Right lobe of liver (tissue), 6 donors: Measurements from ENCODE around the gene TMEM255B. TPM values are rescaled to one million over a fixed set of nuclear protein-coding genes. Genes with fewer than 3 reads are reported as not detected.
"Not testable (repeated sequence)": the region's sequence is repeated elsewhere in the genome, so short reads cannot be mapped to it uniquely, and the experiment has no call there.

Experiments
- ATAC-seq, 4 donors: fragments of 200-7000 bp; cut with Tn5 transposase; one replicate each; pipeline ENCODE4 v1.9.1; 2020; ENCODE audit warnings: mild to moderate bottlenecking in 4 of 4, moderate library complexity in 4 of 4
- DNase-seq, 3 donors: peaks; one replicate each; pipeline ENCODE4 v3.0.0-alpha.2; 2020
- H3K27ac ChIP-seq, 3 donors: fragments of 200-600 bp; one replicate each; pipeline ENCODE4 v1.8.0; 2022
- H3K27me3 ChIP-seq, 2 donors: fragments of 200-600 bp; one replicate each; pipeline ENCODE4 v1.8.0; 2022
- H3K36me3 ChIP-seq, 4 donors: fragments of 200-600 bp; sonication (generic) in 1 of 4; one replicate each; pipeline versions ENCODE4 v1.5.1 to v1.8.0; 2017 to 2022; ENCODE audit warnings: control low read depth in 1 of 4
- H3K4me1 ChIP-seq, 4 donors: fragments of 200-600 bp; sonication (generic) in 1 of 4; one replicate each; pipeline versions ENCODE4 v1.5.1 to v1.8.0; 2017 to 2022; ENCODE audit warnings: control low read depth in 1 of 4
- H3K4me3 ChIP-seq, 3 donors: fragments of 200-600 bp; one replicate each; pipeline ENCODE4 v1.8.0; 2022
- H3K9me3 ChIP-seq, 4 donors: fragments of 200-600 bp; sonication (generic) in 1 of 4; one replicate each; pipeline versions ENCODE4 v1.5.1 to v1.8.0; 2017 to 2022; ENCODE audit warnings: control low read depth in 1 of 4
- CTCF ChIP-seq, 4 donors: fragments of 200-600 bp in 3 of 4; fragments of 450-650 bp in 1 of 4; IDR thresholded peaks; one replicate each; pipeline versions ENCODE4 v1.5.1 to v1.8.0; 2016 to 2022; ENCODE audit warnings: antibody characterized with exemption in 4 of 4, mild to moderate bottlenecking in 2 of 4
- POLR2A ChIP-seq: fragments of 450-650 bp; IDR thresholded peaks from one replicate; pipeline ENCODE4 v1.6.1; 2017; ENCODE audit warnings: antibody characterized with exemption, mild to moderate bottlenecking
- WGBS: methylation state at CpG from one replicate; pipeline ENCODE4 v1.1.6; 2018; ENCODE audit warnings: low coverage, low lambda C conversion rate; ENCODE audit not compliant: insufficient coverage; ENCODE audit errors: missing lambda C conversion rate; 5-methylcytosine and 5-hydroxymethylcytosine counted together
- intact Hi-C, 2 donors: fragments of 100-400 bp; cut with DNase I; formaldehyde crosslinking; loops; one replicate each; pipeline versions ENCODE4 v1.11.2 to v1.14.1; 2022
- total RNA-seq, 6 experiments: library from RNA; depleted of rRNA in 2 of 6; stranded (reverse); fragments of >200 nt in 2 of 6; fragmentation: NEBNext Ultra II Directional in 3 of 6; extraction: Animal tissue kit (Norgen Biotek cat#: 25700) in 3 of 6; gene quantifications; one replicate each; pipeline versions ENCODE4 v1.1.0 to v1.2.4, GENCODE V29; 2016 to 2023
- donor health status: DM: no; HTN: yes; CAD: no.
- donor health status: DM: no; HTN: no; CAD: no.
- donor health status: DM: no; HTN: no; CAD: no.
- donor health status: DM: no; HTN: yes; CAD: no.
- donor health status: DM: no; HTN: yes; CAD: no.

The TMEM255B gene
- total RNA-seq, 6 experiments from 2014 or later, result 2.5 to 10.4 (median 6.2) TPM

GRCh38 chr13:113828282-113828825 lies 69.3 kb downstream of the TMEM255B start:
- DNase-seq, result no peak
- Histone ChIP-seq H3K36me3 (no peaks in the 10 kb centered on the region), H3K4me3 (no peak overlapping the region), H3K27me3 (no peaks in the 10 kb centered on the region), H3K27ac (no peak overlapping the region), H3K9me3 (no peaks in the 10 kb centered on the region), H3K4me1 (peaks cover 0 to 9% (median 0%) of the 10 kb centered on the region in 4 donors)
- TF ChIP-seq CTCF (IDR thresholded peaks at IDR 0.05), result no peak
- no peak for TF ChIP-seq POLR2A
- intact Hi-C loops, result no loop called here
- ATAC-seq, result no peak
- WGBS, result 89% methylated on average over 2 of the region's 20 CpGs

DNA sequence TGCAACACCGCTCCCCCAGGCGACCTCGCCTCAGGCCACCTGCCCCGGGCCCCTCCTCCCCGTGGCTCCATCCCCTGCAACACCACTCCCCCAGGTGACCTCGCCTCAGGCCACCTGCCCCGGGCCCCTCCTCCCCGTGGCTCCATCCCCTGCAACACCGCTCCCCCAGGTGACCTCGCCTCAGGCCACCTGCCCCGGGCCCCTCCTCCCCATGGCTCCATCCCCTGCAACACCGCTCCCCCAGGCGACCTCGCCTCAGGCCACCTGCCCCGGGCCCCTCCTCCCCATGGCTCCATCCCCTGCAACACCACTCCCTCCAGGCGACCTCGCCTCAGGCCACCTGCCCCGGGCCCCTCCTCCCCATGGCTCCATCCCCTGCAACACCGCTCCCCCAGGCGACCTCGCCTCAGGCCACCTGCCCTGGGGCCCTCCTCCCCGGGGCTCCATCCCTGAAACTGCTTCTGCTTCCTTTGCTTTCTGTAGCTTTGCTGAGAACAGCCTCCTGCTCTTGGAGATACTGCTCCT lies 71.5 kb downstream of the TMEM255B start:
- H3K27ac ChIP-seq, DNase-seq, H3K9me3 ChIP-seq, ATAC-seq, H3K36me3 ChIP-seq, H3K4me1 ChIP-seq, H3K27me3 ChIP-seq, intact Hi-C loops, H3K4me3 ChIP-seq: not testable (repeated sequence)
- 89% methylated on average over 13 of the region's 22 CpGs for WGBS

GRCh38 chr13:113831061-113831460 lies 72.0 kb downstream of the TMEM255B start:
- no peaks in the 10 kb centered on the region for H3K36me3 ChIP-seq
- DNase-seq (peak in 1 of 3 donors; percentile 50), ATAC-seq (no peak)
- H3K4me1 ChIP-seq, result peaks cover 0 to 9% (median 0%) of the 10 kb centered on the region in 4 donors
- intact Hi-C loops, result no loop called here
- no peak overlapping the region for H3K4me3 ChIP-seq
- H3K27me3 ChIP-seq, result no peaks in the 10 kb centered on the region
- WGBS, result 100% methylated on average over 1 of the region's 23 CpGs
- TF ChIP-seq POLR2A (no peak), CTCF (IDR thresholded peaks at IDR 0.05) (no peak)
- no peaks in the 10 kb centered on the region for H3K9me3 ChIP-seq
- H3K27ac ChIP-seq, result no peak overlapping the region

GRCh38 chr13:113832205-113832604 lies 73.2 kb downstream of the TMEM255B start:
- ATAC-seq (peak; percentile 85 to 97 (median 93)), DNase-seq (peak; percentile 91 to 93 (median 91))
- 53% methylated on average over 3 of the region's 19 CpGs for WGBS
- Histone ChIP-seq H3K36me3 (no peaks in the 10 kb centered on the region), H3K4me3 (no peak overlapping the region), H3K27me3 (no peaks in the 10 kb centered on the region), H3K9me3 (no peaks in the 10 kb centered on the region), H3K4me1 (peaks cover 0 to 13% (median 0%) of the 10 kb centered on the region in 4 donors), H3K27ac (peak overlapping the region in 2 of 3 donors; percentile 34 to 68)
- TF ChIP-seq CTCF (IDR thresholded peaks at IDR 0.05), result no peak
- no peak for TF ChIP-seq POLR2A
- intact Hi-C loops, result no loop called here

DNA sequence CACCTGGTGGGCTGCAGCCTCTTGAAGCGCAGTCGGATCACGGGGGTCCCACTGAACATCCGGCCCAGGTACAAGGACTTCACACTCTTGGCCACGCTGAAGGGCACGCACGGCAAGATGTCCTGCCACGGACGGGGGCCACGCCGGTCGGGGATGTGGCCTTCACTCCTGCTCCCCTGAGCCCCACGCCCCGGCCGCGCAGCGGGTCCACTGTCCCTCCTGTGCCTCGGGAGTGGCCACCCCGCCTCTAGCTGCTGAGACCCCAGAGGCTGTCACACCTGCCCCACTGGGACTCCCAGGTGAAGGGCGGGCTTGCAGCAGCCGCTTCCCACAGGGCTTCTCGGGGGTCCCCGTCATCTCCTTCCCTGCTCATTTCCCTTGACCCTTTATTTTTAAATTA lies 73.6 kb downstream of the TMEM255B start:
- WGBS, result 100% methylated on average over 3 of the region's 23 CpGs
- Histone ChIP-seq H3K4me3 (no peak overlapping the region), H3K36me3 (no peaks in the 10 kb centered on the region), H3K9me3 (no peaks in the 10 kb centered on the region), H3K27ac (peak overlapping the region in 2 of 3 donors; percentile 34 to 68), H3K27me3 (no peaks in the 10 kb centered on the region), H3K4me1 (peaks cover 0 to 17% (median 0%) of the 10 kb centered on the region in 4 donors)
- DNase-seq (no peak), ATAC-seq (peak in 1 of 4 donors; percentile 4)
- TF ChIP-seq POLR2A (no peak), CTCF (IDR thresholded peaks at IDR 0.05) (no peak)
- intact Hi-C loops, result no loop called here
